Measurements from ENCODE around the gene SPIN2A.

- TF ChIP-seq BCL11A (IDR thresholded peaks at IDR 0.05; ENCODE audit: low read depth, low read length), result no peak
- TF ChIP-seq, protein P1, sequence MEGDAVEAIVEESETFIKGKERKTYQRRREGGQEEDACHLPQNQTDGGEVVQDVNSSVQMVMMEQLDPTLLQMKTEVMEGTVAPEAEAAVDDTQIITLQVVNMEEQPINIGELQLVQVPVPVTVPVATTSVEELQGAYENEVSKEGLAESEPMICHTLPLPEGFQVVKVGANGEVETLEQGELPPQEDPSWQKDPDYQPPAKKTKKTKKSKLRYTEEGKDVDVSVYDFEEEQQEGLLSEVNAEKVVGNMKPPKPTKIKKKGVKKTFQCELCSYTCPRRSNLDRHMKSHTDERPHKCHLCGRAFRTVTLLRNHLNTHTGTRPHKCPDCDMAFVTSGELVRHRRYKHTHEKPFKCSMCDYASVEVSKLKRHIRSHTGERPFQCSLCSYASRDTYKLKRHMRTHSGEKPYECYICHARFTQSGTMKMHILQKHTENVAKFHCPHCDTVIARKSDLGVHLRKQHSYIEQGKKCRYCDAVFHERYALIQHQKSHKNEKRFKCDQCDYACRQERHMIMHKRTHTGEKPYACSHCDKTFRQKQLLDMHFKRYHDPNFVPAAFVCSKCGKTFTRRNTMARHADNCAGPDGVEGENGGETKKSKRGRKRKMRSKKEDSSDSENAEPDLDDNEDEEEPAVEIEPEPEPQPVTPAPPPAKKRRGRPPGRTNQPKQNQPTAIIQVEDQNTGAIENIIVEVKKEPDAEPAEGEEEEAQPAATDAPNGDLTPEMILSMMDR (IDR thresholded peaks at IDR 0.05 in 2 of 3, conservative IDR thresholded peaks at IDR 0.05 in 1 of 3; ENCODE audit: control insufficient read depth in 2 of 3, extremely low read depth in 1 of 3, insufficient read depth in 1 of 3, low read depth in 3 of 3, low read length in 3 of 3), result no peak
Observed at GRCh38 chrX:57104921-57105398, 32.2 kb downstream of the SPIN2A start.

Data from GM12878 (cell line).